PC-9 (cell line): ENCODE measurements around the gene MCTP1. TPM values are rescaled to one million over a fixed set of nuclear protein-coding genes. Genes with fewer than 3 reads are reported as not detected.

Experiments
- BruUV-seq: library from RNA; stranded (reverse); fragments of 400-500 nt; replicated peaks from 2 replicates; lab custom pipeline; 2021; lab: Mats Ljungman, UMichigan
- CTCF ChIA-PET: fragments of 300-600 bp; sonication (Branson Sonifier 250); formaldehyde crosslinking; loops from one replicate; lab custom pipeline; 2022; ENCODE audit warnings: antibody characterized with exemption; lab: Charles Lee
- POLR2A ChIA-PET: fragments of 300-600 bp; sonication (Branson Sonifier 250); formaldehyde crosslinking; loops from one replicate; lab custom pipeline; 2022; ENCODE audit warnings: antibody characterized with exemption; ENCODE audit not compliant: unreplicated experiment; lab: Charles Lee
- DNase-seq, 2 experiments: peaks; one replicate each; pipeline versions ENCODE4 v3.0.0 to v3.0.0-alpha.2; 2015 to 2022; ENCODE audit warnings: mixed read lengths in 1 of 2
- H2AFZ ChIP-seq: fragments of 200-600 bp; sonication (generic); 2 replicates; pipeline ENCODE4 v1.8.1; 2017; ENCODE audit warnings: antibody characterized with exemption
- H3F3A ChIP-seq: fragments of 200-600 bp; sonication (generic); 2 replicates; pipeline ENCODE4 v1.8.1; 2017; ENCODE audit warnings: antibody characterized with exemption, mild to moderate bottlenecking, low read depth; ENCODE audit not compliant: insufficient read depth
- H3K27ac ChIP-seq: fragments of 200-600 bp; sonication (generic); 2 replicates; pipeline ENCODE4 v1.6.1; 2016; ENCODE audit warnings: mixed run types
- H3K27me3 ChIP-seq: fragments of 200-600 bp; sonication (generic); 2 replicates; pipeline ENCODE4 v1.6.1; 2016; ENCODE audit warnings: low read depth, mixed run types; ENCODE audit not compliant: insufficient read depth
- H3K36me3 ChIP-seq: fragments of 200-600 bp; sonication (generic); 2 replicates; pipeline ENCODE4 v1.6.1; 2016; ENCODE audit warnings: low read depth, mixed run types
- H3K4me1 ChIP-seq: fragments of 200-600 bp; sonication (generic); replicated peaks from 2 replicates; pipeline ENCODE4 v1.6.1; 2016; ENCODE audit warnings: mixed run types; ENCODE audit not compliant: insufficient read depth
- H3K4me2 ChIP-seq: fragments of 200-600 bp; sonication (generic); 2 replicates; pipeline ENCODE4 v1.6.1; 2017; ENCODE audit warnings: mixed run types
- H3K4me3 ChIP-seq: fragments of 200-600 bp; sonication (generic); 2 replicates; pipeline ENCODE4 v1.6.1; 2016; ENCODE audit warnings: mixed run types
- H3K79me2 ChIP-seq: fragments of 200-600 bp; sonication (generic); 2 replicates; pipeline ENCODE4 v1.6.1; 2017; ENCODE audit warnings: low read depth, mixed run types
- H3K9me2 ChIP-seq: fragments of 200-600 bp; sonication (generic); 2 replicates; pipeline ENCODE4 v1.8.1; 2017; ENCODE audit warnings: mild to moderate bottlenecking; ENCODE audit not compliant: insufficient read depth
- H3K9me3 ChIP-seq: fragments of 200-600 bp; sonication (generic); 2 replicates; pipeline ENCODE4 v1.8.1; 2016; ENCODE audit warnings: low read depth; ENCODE audit not compliant: insufficient read depth
- H4K20me1 ChIP-seq: fragments of 200-600 bp; sonication (generic); 2 replicates; pipeline ENCODE4 v1.8.1; 2017; ENCODE audit not compliant: insufficient read depth
- CTCF ChIP-seq: fragments of 200-600 bp; sonication (generic); conservative IDR thresholded peaks from 2 replicates; pipeline ENCODE4 v1.6.1; 2017; ENCODE audit warnings: mixed run types, antibody characterized with exemption, mild to moderate bottlenecking, moderate library complexity
- EZH2 ChIP-seq: fragments of 200-600 bp; sonication (generic); IDR thresholded peaks from 2 replicates; pipeline ENCODE4 v1.8.0; 2017; ENCODE audit warnings: antibody characterized with exemption, low read depth
- intact Hi-C: fragments of 100-400 bp; cut with micrococcal nuclease; formaldehyde crosslinking; loops from one replicate; pipeline ENCODE4 v1.10.0; 2022; ENCODE audit not compliant: unreplicated experiment
- total RNA-seq: library from RNA; stranded (reverse); gene quantifications from 2 replicates; pipeline ENCODE4 v1.2.3, GENCODE V29; 2021

Gene MCTP1
- total RNA-seq, 1 experiment from 2014 or later, result 3.9 TPM

DNA sequence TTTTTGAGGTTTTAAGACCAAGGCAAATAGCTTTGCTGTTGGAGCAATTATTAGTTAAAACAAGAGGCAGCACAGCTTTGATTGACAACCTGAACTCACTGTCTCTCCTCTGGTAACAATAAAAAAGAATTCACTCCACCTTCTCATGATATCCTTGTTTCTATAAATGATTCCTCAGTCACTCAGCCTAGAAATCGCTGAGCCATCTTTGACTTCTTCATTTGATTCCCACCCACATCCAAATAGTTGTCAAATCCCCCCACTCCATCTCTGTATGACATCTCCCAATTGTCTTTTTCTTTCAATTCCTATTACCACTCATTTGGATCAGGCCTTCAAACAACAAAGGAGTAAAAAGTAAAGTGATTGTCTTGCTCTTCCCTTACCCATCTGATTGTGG lies 266.4 kb downstream of the MCTP1 start:
- Histone ChIP-seq H3K4me3 (no peak overlapping the region), H3K27me3 (no peaks in the 10 kb centered on the region), H3K9me3 (no peaks in the 10 kb centered on the region), H3K36me3 (no peaks in the 10 kb centered on the region), H3K4me2 (no peak overlapping the region), H3F3A (no peaks in the 10 kb centered on the region), H4K20me1 (no peaks in the 10 kb centered on the region), H3K4me1 (no peaks in the 10 kb centered on the region), H3K9me2 (no peaks in the 10 kb centered on the region), H3K27ac (no peak overlapping the region), H2AFZ (no peak overlapping the region), H3K79me2 (no peaks in the 10 kb centered on the region)
- ChIA-PET POLR2A (no interaction called here), CTCF (no interaction called here)
- no peak for DNase-seq
- BruUV-seq, result no TSS peak
- TF ChIP-seq CTCF (no peak), EZH2 (no peak)
- intact Hi-C loops, result no loop called here

GRCh38 chr5:95009812-95010211 lies 275.1 kb downstream of the MCTP1 start:
- TF ChIP-seq EZH2 (no peak), CTCF (no peak)
- Histone ChIP-seq H3K9me3 (0 out of 2 replicates have a peak, but pooled peaks cover 5% of the 10 kb centered on the region), H2AFZ (no peak overlapping the region), H3K36me3 (no peaks in the 10 kb centered on the region), H3K4me1 (no peaks in the 10 kb centered on the region), H3K4me2 (no peak overlapping the region), H3K27ac (no peak overlapping the region), H3K4me3 (no peak overlapping the region), H3K9me2 (no peaks in the 10 kb centered on the region), H3K27me3 (no peaks in the 10 kb centered on the region), H3K79me2 (no peaks in the 10 kb centered on the region), H3F3A (no peaks in the 10 kb centered on the region), H4K20me1 (no peaks in the 10 kb centered on the region)
- intact Hi-C loops, result no loop called here
- BruUV-seq, result no TSS peak
- ChIA-PET CTCF (no interaction called here), POLR2A (interaction anchor here (0.7 kb wide), 1 partner anchor 48 kb away, joined by 5 read pairs; no protein-coding TSS in a partner anchor)
- no peak for DNase-seq

- Histone ChIP-seq H3K36me3 (no peaks in the 10 kb centered on the region), H3K9me2 (no peaks in the 10 kb centered on the region), H3K4me3 (no peak overlapping the region), H3K27ac (no peak overlapping the region), H3K79me2 (no peaks in the 10 kb centered on the region), H3K4me1 (no peaks in the 10 kb centered on the region), H3F3A (no peaks in the 10 kb centered on the region), H3K4me2 (no peak overlapping the region), H3K9me3 (peaks cover 9% of the 10 kb centered on the region; the same call in 1 of the 2 replicates), H4K20me1 (no peaks in the 10 kb centered on the region), H2AFZ (no peak overlapping the region), H3K27me3 (no peaks in the 10 kb centered on the region)
- POLR2A ChIA-PET, result no interaction called here
- TF ChIP-seq EZH2 (no peak), CTCF (no peak)
- intact Hi-C loops, result no loop called here
- BruUV-seq, result no TSS peak
- CTCF ChIA-PET, result no interaction called here
- no peak for DNase-seq
These were observed 276.8 kb downstream of the MCTP1 start for GRCh38 chr5:95007921-95008597.
